ENCODE results near the gene SLC25A45.
A peak's percentile ranks its signal among the peaks of the same experiment; 100 is the strongest.

The SLC25A45 gene

GRCh38 chr11:65429068-65429681, 46.7 kb upstream of the SLC25A45 start:
- no peak for TF ChIP-seq ARNT (IDR thresholded peaks at IDR 0.05)
- no peak for TF ChIP-seq TARDBP (IDR thresholded peaks at IDR 0.05)
- TF ChIP-seq PKNOX1 (IDR thresholded peaks at IDR 0.05) = no peak
- TF ChIP-seq NFRKB (IDR thresholded peaks at IDR 0.05) = no peak
- 0 out of 2 replicates have a peak, but pooled peaks have one; percentile 12 for TF ChIP-seq L3MBTL2 (conservative IDR thresholded peaks at IDR 0.05)
- ChIA-PET CTCF (interaction anchor here (0.7 kb wide), 1 partner anchor 13 kb away, joined by 6 read pairs; no protein-coding TSS in a partner anchor), POLR2A (interaction anchor here (1.3 to 16.9 kb wide), 5 partner anchors 12 to 69 kb away, joined by 3 to 1436 read pairs (median 5); partner anchors contain the start of gene MALAT1)
- DNase-seq (ENCODE audit: extremely low spot score) = no peak

- DNase-seq (ENCODE audit: extremely low spot score) = no peak
- ChIA-PET CTCF (no interaction called here), POLR2A (interaction anchor here (1.3 to 16.9 kb wide), 4 partner anchors 11 to 128 kb away, joined by 3 to 1436 read pairs (median 13); partner anchors contain the start of gene MALAT1)
- TF ChIP-seq CTBP1 (IDR thresholded peaks at IDR 0.05; ENCODE audit: borderline replicate concordance) = no peak
- no peak for TF ChIP-seq L3MBTL2 (conservative IDR thresholded peaks at IDR 0.05)
- no peak for TF ChIP-seq BHLHE40 (IDR thresholded peaks at IDR 0.05; ENCODE audit: borderline replicate concordance)
- no peak for TF ChIP-seq TARDBP (IDR thresholded peaks at IDR 0.05)
- TF ChIP-seq SUZ12 (IDR thresholded peaks at IDR 0.05) = no peak
- no peak for TF ChIP-seq ZNF384 (IDR thresholded peaks at IDR 0.05)
- TF ChIP-seq ARNT (IDR thresholded peaks at IDR 0.05) = no peak
- TF ChIP-seq SP1 (IDR thresholded peaks at IDR 0.05) = no peak
- no peak for TF ChIP-seq FOXM1 (IDR thresholded peaks at IDR 0.05; ENCODE audit: borderline replicate concordance)
- TF ChIP-seq FOXA1 (IDR thresholded peaks at IDR 0.05) = no peak
- no peak for TF ChIP-seq PKNOX1 (IDR thresholded peaks at IDR 0.05)
- TF ChIP-seq HDGF (IDR thresholded peaks at IDR 0.05; ENCODE audit: borderline replicate concordance) = no peak
- TF ChIP-seq NFRKB (IDR thresholded peaks at IDR 0.05) = no peak
- TF ChIP-seq ELF4 (IDR thresholded peaks at IDR 0.05) = no peak
- no peak for TF ChIP-seq LEF1 (IDR thresholded peaks at IDR 0.05; ENCODE audit: borderline replicate concordance)
Observed at GRCh38 chr11:65428578-65429067, 46.2 kb upstream of the SLC25A45 start.

- no peak for TF ChIP-seq FOXK2 (IDR thresholded peaks at IDR 0.05)
- no peak for TF ChIP-seq L3MBTL2 (conservative IDR thresholded peaks at IDR 0.05)
- TF ChIP-seq PKNOX1 (IDR thresholded peaks at IDR 0.05) = no peak
- no peak for TF ChIP-seq NFRKB (IDR thresholded peaks at IDR 0.05)
- no peak for TF ChIP-seq ARNT (IDR thresholded peaks at IDR 0.05)
- no peak for TF ChIP-seq CTBP1 (IDR thresholded peaks at IDR 0.05; ENCODE audit: borderline replicate concordance)
- TF ChIP-seq ELF4 (IDR thresholded peaks at IDR 0.05) = no peak
- no peak for TF ChIP-seq BHLHE40 (IDR thresholded peaks at IDR 0.05; ENCODE audit: borderline replicate concordance)
- no peak for TF ChIP-seq ZNF384 (IDR thresholded peaks at IDR 0.05)
- no peak for TF ChIP-seq SP1 (IDR thresholded peaks at IDR 0.05)
- no peak for TF ChIP-seq SUZ12 (IDR thresholded peaks at IDR 0.05)
- no peak for TF ChIP-seq TARDBP (IDR thresholded peaks at IDR 0.05)
- ChIA-PET POLR2A (interaction anchor here (1.1 to 16.9 kb wide), 7 partner anchors 10 to 129 kb away, joined by 3 to 1436 read pairs (median 4); partner anchors contain the start of gene MALAT1), CTCF (no interaction called here)
- DNase-seq (ENCODE audit: extremely low spot score) = no peak
Observed at GRCh38 chr11:65427691-65428577, 45.5 kb upstream of the SLC25A45 start.

GRCh38 chr11:65426839-65427690, 44.6 kb upstream of the SLC25A45 start:
- CTCF ChIA-PET = no interaction called here

More at GRCh38 chr11:65426839-65427690, 44.6 kb upstream of the SLC25A45 start:
- TF ChIP-seq BHLHE40 (IDR thresholded peaks at IDR 0.05; ENCODE audit: borderline replicate concordance) = no peak
- TF ChIP-seq FOXA1 (IDR thresholded peaks at IDR 0.05) = no peak
- no peak for TF ChIP-seq ELF4 (IDR thresholded peaks at IDR 0.05)
- TF ChIP-seq HDGF (IDR thresholded peaks at IDR 0.05; ENCODE audit: borderline replicate concordance) = no peak
- TF ChIP-seq ZNF384 (IDR thresholded peaks at IDR 0.05) = no peak
- no peak for TF ChIP-seq ARNT (IDR thresholded peaks at IDR 0.05)
- DNase-seq (ENCODE audit: extremely low spot score) = no peak
- POLR2A ChIA-PET = interaction anchor here (1.1 to 16.9 kb wide), 7 partner anchors 9 to 130 kb away, joined by 3 to 1436 read pairs (median 22); partner anchors contain the start of gene MALAT1

Measured in HEK293T (cell line).